ENCODE results near the gene TRIM36. TPM values are rescaled to one million over a fixed set of nuclear protein-coding genes. Genes with fewer than 3 reads are reported as not detected.

The TRIM36 gene
- polyA plus RNA-seq, 12 donors, result 2.2 to 8.4 (median 3.3) TPM; not detected in 1

DNA sequence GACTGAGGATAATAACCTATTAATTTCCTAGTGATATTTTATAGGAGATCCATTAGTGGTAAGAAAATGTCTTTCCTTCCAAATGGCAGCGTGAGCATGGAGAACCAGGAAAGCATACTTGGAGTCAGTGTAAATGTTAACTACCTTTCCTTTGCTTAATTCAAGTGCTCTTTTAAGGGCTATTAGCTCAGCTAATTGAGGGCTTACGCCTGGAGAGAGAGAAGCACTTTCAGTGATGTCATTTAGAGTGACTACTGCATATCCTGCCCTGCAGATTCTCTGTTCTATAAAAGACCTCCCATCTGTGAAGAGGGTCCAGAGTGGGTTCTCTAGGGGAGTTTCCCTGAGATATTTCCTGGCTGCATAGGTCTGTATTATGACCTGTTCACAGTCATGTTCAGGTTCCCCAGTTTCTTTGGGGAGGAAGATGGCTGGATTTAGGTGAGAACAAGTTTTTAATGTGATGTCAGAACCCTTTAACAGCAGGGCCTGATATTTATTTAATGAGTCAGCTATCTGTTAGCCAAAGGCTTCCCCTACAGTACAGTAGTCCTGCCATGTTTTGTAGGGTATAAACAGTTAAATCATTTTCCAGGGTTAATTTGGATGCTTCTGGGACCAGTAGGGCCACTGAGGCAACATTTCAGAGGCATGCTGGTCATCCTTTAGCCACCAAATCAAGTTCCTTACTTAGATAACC lies 89.6 kb downstream of the TRIM36 start:
- no peak for DNase-seq

Other genes with a start within 250 kb of the TRIM36 start
- gene PGGT1B, start 93.0 kb upstream of the TRIM36 start, polyA plus RNA-seq (ENCODE audit: insufficient read length in 12 of 12), result 10 to 100 TPM in 11 of 12 donors, not detected in 1; 19.5 to 37.2 (median 23.4) TPM
- gene CCDC112, start 126.7 kb upstream of the TRIM36 start, polyA plus RNA-seq (ENCODE audit: insufficient read length in 12 of 12), result 10 to 100 TPM in 3 of 12 donors, 1 to 10 TPM in 8, not detected in 1; 8.3 to 27.1 (median 9.5) TPM

Data from muscle of arm (tissue), 12 donors.